ENCODE results near the gene TRIM24.

DNA sequence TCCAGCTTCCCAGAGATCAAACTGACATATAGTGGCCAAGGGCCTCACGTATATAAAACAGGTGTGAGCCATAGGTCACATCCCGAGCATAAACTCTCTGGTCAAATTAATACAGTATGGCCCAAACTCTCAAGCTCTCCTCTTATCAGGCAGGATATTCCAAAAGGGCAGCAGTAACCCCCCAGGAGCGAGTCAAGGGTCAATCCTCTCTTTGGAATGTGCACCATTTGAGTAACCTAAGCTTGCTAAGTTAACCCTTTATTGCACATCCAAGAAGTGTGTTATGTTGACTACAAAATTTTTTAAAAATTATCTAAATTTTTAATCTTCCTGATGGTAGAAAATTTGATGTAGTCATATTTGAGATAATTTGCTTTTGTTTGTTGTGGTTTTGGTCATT, 4.5 kb upstream of the TRIM24 start:
- TF ChIP-seq, protein P1, sequence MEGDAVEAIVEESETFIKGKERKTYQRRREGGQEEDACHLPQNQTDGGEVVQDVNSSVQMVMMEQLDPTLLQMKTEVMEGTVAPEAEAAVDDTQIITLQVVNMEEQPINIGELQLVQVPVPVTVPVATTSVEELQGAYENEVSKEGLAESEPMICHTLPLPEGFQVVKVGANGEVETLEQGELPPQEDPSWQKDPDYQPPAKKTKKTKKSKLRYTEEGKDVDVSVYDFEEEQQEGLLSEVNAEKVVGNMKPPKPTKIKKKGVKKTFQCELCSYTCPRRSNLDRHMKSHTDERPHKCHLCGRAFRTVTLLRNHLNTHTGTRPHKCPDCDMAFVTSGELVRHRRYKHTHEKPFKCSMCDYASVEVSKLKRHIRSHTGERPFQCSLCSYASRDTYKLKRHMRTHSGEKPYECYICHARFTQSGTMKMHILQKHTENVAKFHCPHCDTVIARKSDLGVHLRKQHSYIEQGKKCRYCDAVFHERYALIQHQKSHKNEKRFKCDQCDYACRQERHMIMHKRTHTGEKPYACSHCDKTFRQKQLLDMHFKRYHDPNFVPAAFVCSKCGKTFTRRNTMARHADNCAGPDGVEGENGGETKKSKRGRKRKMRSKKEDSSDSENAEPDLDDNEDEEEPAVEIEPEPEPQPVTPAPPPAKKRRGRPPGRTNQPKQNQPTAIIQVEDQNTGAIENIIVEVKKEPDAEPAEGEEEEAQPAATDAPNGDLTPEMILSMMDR (IDR thresholded peaks at IDR 0.05): no peak
- TF ChIP-seq POLR2A (IDR thresholded peaks at IDR 0.05): no peak

Data from ovary (tissue), 3 donors.